Spleen (tissue), 7 donors: ENCODE data around the gene DSCAML1.

Experiments
- POLR2A ChIP-seq, 3 donors: fragments of 450-650 bp; IDR thresholded peaks; one replicate each; pipeline ENCODE4 v1.5.1; 2017; ENCODE audit warnings: antibody characterized with exemption in 3 of 3, mild to moderate bottlenecking in 1 of 3
- TF ChIP-seq, protein P1 (sequence below), 11 experiments: fragments of 200-600 bp in 7 of 11; fragments of 450-650 bp in 4 of 11; sonication (generic) in 4 of 11; IDR thresholded peaks in 8 of 11; conservative IDR thresholded peaks in 3 of 11; 1 replicate in 7 of 11; 2 replicates in 4 of 11; pipeline versions ENCODE4 v1.4.0 to v1.8.0; 2016 to 2021; ENCODE audit warnings: antibody characterized with exemption in 11 of 11, inconsistent platforms in 4 of 11, mild to moderate bottlenecking in 1 of 11
- donor health status: DM: no; HTN: no; CAD: no; lungs with moderate emphysema.
- donor health status: DM: no; HTN: no; CAD: no.
- donor health status: DM: no; HTN: no; CAD: no.

- TF ChIP-seq, protein P1, sequence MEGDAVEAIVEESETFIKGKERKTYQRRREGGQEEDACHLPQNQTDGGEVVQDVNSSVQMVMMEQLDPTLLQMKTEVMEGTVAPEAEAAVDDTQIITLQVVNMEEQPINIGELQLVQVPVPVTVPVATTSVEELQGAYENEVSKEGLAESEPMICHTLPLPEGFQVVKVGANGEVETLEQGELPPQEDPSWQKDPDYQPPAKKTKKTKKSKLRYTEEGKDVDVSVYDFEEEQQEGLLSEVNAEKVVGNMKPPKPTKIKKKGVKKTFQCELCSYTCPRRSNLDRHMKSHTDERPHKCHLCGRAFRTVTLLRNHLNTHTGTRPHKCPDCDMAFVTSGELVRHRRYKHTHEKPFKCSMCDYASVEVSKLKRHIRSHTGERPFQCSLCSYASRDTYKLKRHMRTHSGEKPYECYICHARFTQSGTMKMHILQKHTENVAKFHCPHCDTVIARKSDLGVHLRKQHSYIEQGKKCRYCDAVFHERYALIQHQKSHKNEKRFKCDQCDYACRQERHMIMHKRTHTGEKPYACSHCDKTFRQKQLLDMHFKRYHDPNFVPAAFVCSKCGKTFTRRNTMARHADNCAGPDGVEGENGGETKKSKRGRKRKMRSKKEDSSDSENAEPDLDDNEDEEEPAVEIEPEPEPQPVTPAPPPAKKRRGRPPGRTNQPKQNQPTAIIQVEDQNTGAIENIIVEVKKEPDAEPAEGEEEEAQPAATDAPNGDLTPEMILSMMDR (IDR thresholded peaks at IDR 0.05 in 8 of 11, conservative IDR thresholded peaks at IDR 0.05 in 3 of 11): no peak
- no peak for TF ChIP-seq POLR2A (IDR thresholded peaks at IDR 0.05)
Observed at GRCh38 chr11:117671370-117671769, 125.6 kb downstream of the DSCAML1 start.
